Activated naive CD8-positive, alpha-beta T cell (primary cell): ENCODE results near the gene OOSP2.
"Not testable (repeated sequence)": the region's sequence is repeated elsewhere in the genome, so short reads cannot be mapped to it uniquely, and the experiment has no call there.

Experiments
- H3K27ac Mint-ChIP-seq: one replicate; pipeline ENCODE4 v1.8.0; 2021; ENCODE audit warnings: mixed read lengths
- H3K27me3 Mint-ChIP-seq: one replicate; pipeline ENCODE4 v1.8.0; 2021; ENCODE audit warnings: mixed read lengths
- H3K36me3 Mint-ChIP-seq: one replicate; pipeline ENCODE4 v1.8.0; 2021; ENCODE audit warnings: mixed read lengths
- H3K4me1 Mint-ChIP-seq: one replicate; pipeline ENCODE4 v1.8.0; 2021; ENCODE audit warnings: low read depth, mixed read lengths
- H3K4me3 Mint-ChIP-seq: one replicate; pipeline ENCODE4 v1.8.0; 2021; ENCODE audit warnings: mild to moderate bottlenecking, mixed read lengths
- H3K9me3 Mint-ChIP-seq: one replicate; pipeline ENCODE4 v1.8.0; 2021; ENCODE audit warnings: low read depth, mixed read lengths

The OOSP2 gene, protein sequence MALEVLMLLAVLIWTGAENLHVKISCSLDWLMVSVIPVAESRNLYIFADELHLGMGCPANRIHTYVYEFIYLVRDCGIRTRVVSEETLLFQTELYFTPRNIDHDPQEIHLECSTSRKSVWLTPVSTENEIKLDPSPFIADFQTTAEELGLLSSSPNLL

DNA sequence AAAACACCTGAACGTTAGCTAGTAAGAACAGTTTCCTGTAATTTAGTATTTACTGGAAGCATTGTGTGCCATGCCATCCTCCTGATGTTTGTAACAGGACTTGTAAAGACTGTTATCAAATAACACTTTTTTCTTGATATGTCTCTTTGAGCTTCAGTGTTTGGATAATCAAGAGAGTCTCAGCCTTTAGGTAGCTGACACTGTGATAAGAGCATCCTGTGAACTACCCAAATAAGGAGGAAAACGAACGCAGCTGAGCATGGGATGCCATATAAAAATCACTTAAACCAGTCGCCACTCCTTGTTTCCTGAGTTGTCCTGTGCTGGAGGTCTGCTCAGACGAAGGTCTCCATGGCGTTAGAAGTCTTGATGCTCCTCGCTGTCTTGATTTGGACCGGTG lies at the start of gene OOSP2:
TSS of gene OOSP2 (plus strand) at position 301 of the 400 bp plus-strand sequence. CDS start at position 352, 51 bp downstream.
- Mint-ChIP-seq H3K4me1 (no peaks in the 10 kb centered on the region), H3K27me3 (peaks cover 4% of the 10 kb centered on the region)

DNA sequence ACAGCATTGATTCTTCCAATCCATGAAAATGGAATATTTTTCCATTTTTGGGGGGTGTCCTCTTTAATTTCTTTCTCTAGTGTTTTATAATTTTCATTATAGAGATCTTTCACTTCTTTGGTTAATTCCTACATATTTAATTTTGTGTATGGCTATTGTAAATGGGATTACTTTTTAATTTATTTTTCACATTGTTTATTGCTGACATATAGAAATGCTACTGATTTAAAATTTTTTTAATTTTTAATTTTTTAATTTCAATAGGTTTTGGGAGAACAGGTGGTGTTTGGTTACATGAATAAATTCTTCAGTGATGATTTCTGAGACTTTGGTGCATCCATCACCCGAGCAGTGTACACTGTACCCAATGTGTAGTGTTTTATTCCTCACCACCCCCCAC lies 49.8 kb upstream of the OOSP2 start:
- no peaks in the 10 kb centered on the region for H3K36me3 Mint-ChIP-seq
- H3K27ac Mint-ChIP-seq, result no peak overlapping the region
- H3K4me3 Mint-ChIP-seq, result no peak overlapping the region
- H3K27me3 Mint-ChIP-seq, result peaks cover 2% of the 10 kb centered on the region
- H3K4me1 Mint-ChIP-seq, result no peaks in the 10 kb centered on the region
- H3K9me3 Mint-ChIP-seq, result peaks cover 16% of the 10 kb centered on the region

More for the DNA sequence above, at the start of gene OOSP2:
- Mint-ChIP-seq H3K36me3 (no peaks in the 10 kb centered on the region), H3K4me3 (no peak within 1 kb of the TSS), H3K9me3 (no peaks in the 10 kb centered on the region), H3K27ac (no peak within 1 kb of the TSS)

DNA sequence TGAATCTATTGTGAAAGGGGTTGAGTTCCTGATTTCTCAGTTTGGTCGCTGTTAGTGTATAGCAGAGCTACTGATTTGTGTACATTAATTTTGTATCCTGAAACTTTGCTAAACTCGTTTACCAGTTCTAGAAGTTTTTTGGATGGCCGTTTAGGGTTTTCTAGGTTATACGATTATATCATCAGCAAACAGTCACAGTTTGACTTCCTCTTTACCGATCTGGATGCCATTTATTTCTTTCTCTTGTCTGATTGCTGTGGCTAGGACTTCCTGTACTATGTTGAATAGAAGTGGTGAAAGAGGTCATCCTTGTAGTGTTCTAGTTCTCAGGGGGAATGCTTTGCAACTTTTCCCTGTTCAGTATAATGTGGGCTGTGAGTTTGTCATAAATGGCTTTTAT lies 47.8 kb upstream of the OOSP2 start:
- no peak overlapping the region for H3K27ac Mint-ChIP-seq
- no peaks in the 10 kb centered on the region for H3K36me3 Mint-ChIP-seq

DNA sequence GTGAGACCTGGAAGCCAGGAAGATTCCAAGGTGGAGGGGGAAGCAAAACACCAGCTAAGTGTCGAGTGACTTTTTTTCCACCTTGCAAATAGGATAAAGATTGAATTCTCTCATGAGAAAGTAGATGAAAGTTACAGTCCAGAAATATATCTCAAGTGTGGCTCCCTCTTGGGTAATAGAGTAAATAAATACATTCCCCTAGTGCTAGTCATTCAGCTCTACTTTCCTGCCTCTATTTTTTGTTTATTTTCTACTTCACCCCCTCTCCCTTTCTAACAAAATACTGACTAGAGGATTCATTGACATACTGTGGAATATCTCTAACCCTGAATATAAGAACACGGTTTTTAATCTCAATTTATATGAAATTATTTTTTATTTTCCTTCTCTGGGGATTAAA lies 42.4 kb upstream of the OOSP2 start:
- no peaks in the 10 kb centered on the region for H3K36me3 Mint-ChIP-seq

More for the DNA sequence above, 47.8 kb upstream of the OOSP2 start:
- H3K27me3 Mint-ChIP-seq, result peaks cover 2% of the 10 kb centered on the region
- peaks cover 16% of the 10 kb centered on the region for H3K9me3 Mint-ChIP-seq
- H3K4me1 Mint-ChIP-seq, result no peaks in the 10 kb centered on the region
- H3K4me3 Mint-ChIP-seq, result no peak overlapping the region

DNA sequence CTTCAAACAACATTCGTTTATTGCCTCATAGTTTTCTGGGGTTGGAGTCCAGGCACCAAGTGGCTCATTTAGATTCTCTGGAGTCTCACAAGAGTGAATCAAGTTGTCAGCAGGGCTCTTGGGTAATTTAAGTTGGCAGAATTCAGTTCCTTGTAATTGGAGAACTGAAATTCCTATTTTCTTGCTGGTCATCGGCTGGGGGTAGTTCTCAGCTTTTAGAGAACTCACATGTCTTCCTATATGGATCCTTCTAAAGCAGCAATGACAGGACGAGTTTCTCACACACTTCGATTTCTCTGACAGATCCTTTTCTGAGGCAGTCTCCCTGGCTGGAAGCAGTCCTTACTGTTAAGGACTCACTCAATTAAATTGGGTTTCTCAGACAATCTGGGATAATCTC lies 40.5 kb upstream of the OOSP2 start:
- Mint-ChIP-seq H3K27ac (no peak overlapping the region), H3K27me3 (peaks cover 8% of the 10 kb centered on the region), H3K9me3 (no peaks in the 10 kb centered on the region), H3K4me1 (no peaks in the 10 kb centered on the region), H3K36me3 (no peaks in the 10 kb centered on the region), H3K4me3 (no peak overlapping the region)

More for the DNA sequence above, 42.4 kb upstream of the OOSP2 start:
- peaks cover 6% of the 10 kb centered on the region for H3K27me3 Mint-ChIP-seq
- H3K27ac Mint-ChIP-seq, result no peak overlapping the region
- H3K4me1 Mint-ChIP-seq, result no peaks in the 10 kb centered on the region
- H3K9me3 Mint-ChIP-seq, result no peaks in the 10 kb centered on the region
- no peak overlapping the region for H3K4me3 Mint-ChIP-seq

DNA sequence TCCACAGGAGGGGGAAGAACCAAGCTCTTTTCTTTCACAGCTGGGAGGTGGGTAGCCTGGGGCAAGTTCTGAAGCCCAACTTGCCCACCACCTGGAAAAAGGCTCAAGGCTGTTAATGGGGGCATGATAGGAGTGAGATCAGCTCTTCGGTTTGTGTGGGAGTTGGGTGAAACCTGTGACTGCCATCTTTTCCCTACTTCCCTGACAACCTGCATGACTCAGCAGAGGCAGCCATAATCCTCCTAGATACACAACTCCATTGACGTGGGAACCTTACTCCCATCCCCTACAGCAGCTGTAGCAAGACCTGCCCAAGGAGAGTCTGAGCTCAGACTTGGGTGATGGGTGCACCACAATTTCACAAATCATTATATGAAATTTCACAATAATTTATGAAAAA lies 36.5 kb upstream of the OOSP2 start:
- Mint-ChIP-seq H3K27ac (no peak overlapping the region), H3K36me3 (no peaks in the 10 kb centered on the region), H3K4me3 (no peak overlapping the region), H3K4me1 (no peaks in the 10 kb centered on the region), H3K27me3 (peaks cover 7% of the 10 kb centered on the region), H3K9me3 (no peaks in the 10 kb centered on the region)

DNA sequence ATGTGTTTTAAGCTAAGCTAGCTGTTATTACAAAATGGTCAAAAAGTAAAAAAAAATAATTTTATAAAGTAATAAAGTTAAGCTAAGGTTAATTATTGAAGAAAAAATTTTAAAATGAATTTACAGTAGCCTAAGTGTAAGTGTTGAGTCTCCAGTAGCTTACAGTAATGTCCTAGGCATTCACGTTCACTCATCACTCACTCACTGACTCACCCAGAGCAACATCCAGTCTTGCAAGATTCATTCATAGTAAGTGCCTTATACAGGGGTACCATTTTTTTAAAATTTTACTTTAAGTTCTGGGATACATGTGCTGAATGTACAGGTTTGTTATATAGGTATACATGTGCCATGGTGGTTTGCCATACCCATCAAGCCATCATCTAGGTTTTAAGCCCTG lies 34.8 kb upstream of the OOSP2 start:
- no peaks in the 10 kb centered on the region for H3K9me3 Mint-ChIP-seq
- no peaks in the 10 kb centered on the region for H3K36me3 Mint-ChIP-seq
- peaks cover 8% of the 10 kb centered on the region for H3K27me3 Mint-ChIP-seq

DNA sequence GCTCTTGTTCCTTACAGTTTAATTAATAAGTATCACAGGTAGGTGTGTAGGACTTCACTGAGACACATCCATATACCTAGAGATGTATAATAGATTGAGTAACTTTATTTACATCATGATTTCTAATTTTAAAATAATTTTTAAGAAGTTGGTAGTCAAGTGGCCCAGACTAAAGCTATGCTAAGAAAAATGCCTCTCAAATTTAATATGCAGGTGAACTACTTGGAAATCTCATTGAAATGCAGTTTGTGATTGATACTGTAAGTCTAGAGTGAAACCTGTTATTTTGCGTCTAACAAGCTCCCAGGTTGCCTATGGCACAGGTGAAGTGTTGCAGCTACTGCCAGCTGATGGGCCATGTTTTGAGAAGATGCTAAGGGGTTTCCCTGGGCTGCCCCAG lies 23.3 kb upstream of the OOSP2 start, which contains the start of gene OOSP4B:
TSS of gene OOSP4B (plus strand) at position 301 of the 400 bp plus-strand sequence.
- no peaks in the 10 kb centered on the region for H3K9me3 Mint-ChIP-seq
- no peak within 1 kb of the TSS for H3K27ac Mint-ChIP-seq
- no peaks in the 10 kb centered on the region for H3K4me1 Mint-ChIP-seq
- H3K36me3 Mint-ChIP-seq, result no peaks in the 10 kb centered on the region
- peaks cover 9% of the 10 kb centered on the region for H3K27me3 Mint-ChIP-seq
- H3K4me3 Mint-ChIP-seq, result no peak within 1 kb of the TSS

More for the DNA sequence above, 34.8 kb upstream of the OOSP2 start:
- no peak overlapping the region for H3K4me3 Mint-ChIP-seq
- H3K27ac Mint-ChIP-seq, result no peak overlapping the region
- no peaks in the 10 kb centered on the region for H3K4me1 Mint-ChIP-seq

DNA sequence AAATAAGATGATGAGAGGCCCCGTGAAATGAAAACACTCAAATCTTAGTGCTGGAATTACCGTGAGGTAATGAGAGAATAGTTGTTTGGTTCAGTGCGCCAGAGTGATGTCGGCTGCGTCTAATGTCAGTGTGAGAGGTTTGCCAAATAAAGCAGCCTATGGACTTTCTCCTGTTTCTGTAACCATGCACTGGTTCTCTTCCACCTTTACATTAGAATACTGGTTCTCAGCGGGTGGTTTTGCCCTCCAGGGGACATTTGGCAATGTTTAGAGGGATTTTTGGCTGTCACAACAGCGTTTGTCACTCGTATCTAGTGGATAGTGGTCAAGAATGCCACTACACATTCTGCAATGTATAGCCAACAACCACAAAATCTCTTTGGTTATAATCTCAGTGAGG lies 22.2 kb upstream of the OOSP2 start:
- Mint-ChIP-seq H3K4me1 (no peaks in the 10 kb centered on the region), H3K27ac (no peak overlapping the region), H3K9me3 (no peaks in the 10 kb centered on the region), H3K4me3 (no peak overlapping the region), H3K27me3 (peaks cover 8% of the 10 kb centered on the region), H3K36me3 (no peaks in the 10 kb centered on the region)

DNA sequence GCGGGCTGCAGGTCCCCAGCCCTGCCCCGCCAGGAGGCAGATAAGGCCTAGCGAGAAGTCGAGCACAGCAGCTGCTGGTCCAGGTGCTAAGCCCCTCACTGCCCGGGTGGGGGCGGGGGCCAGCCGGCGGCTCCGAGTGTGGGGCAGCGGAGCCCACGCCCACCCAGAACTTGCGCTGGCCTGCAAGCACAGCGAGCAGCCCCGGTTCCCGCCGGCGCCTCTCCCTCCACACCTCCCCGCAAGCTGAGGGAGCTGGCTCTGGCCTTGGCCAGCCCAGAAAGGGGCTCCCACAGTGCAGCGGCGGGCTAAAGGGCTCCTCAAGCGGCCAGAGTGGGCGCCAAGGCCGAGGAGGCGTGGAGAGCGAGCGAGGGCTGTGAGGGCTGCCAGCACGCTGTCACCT lies 19.8 kb upstream of the OOSP2 start:
- not testable (repeated sequence) for H3K9me3 Mint-ChIP-seq, H3K36me3 Mint-ChIP-seq, H3K4me1 Mint-ChIP-seq, H3K27me3 Mint-ChIP-seq, H3K4me3 Mint-ChIP-seq, H3K27ac Mint-ChIP-seq

DNA sequence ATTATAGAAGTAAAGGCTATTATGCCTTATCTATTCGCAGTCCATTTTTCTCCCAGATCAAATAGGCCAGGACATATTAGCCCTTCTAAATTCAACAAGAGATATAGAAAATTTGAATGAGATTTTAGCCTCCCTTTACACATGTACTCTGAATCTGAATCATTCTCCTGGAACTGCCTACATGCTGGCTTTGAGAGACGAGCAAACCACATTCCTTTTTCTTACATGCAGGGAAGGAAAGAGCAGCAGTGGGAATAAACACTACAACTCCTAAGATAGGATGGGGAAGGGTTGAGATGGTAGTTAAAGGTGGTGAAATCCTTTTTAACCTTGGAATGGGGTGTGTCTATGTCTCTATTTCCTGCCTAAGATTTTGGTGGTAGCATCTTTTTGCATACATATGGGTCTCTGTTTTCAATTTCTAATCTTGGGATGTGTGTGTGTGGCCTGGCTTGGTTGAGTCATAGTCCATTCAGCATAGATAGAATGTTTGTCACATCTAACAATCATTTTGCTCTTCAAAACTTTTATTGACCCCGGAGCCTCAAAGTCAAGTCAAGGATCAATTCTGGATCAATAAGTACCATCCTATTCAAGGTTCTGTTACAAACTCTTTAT lies 11.1 kb upstream of the OOSP2 start:
- Mint-ChIP-seq H3K9me3 (no peaks in the 10 kb centered on the region), H3K36me3 (no peaks in the 10 kb centered on the region), H3K4me1 (no peaks in the 10 kb centered on the region), H3K27me3 (peaks cover 5% of the 10 kb centered on the region), H3K4me3 (no peak overlapping the region), H3K27ac (no peak overlapping the region)

DNA sequence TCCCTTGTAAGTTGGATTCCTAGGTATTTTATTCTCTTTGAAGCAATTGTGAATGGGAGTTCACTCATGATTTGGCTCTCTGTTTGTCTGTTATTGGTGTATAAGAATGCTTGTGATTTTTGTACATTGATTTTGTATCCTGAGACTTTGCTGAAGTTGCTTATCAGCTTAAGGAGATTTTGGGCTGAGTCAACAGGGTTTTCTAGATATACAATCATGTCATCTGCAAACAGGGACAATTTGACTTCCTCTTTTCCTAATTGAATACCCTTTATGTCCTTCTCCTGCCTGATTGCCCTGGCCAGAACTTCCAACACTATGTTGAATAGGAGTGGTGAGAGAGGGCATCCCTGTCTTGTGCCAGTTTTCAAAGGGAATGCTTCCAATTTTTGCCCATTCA lies 10.2 kb downstream of the OOSP2 start:
- H3K9me3 Mint-ChIP-seq, H3K27ac Mint-ChIP-seq, H3K27me3 Mint-ChIP-seq, H3K4me1 Mint-ChIP-seq, H3K4me3 Mint-ChIP-seq, H3K36me3 Mint-ChIP-seq: not testable (repeated sequence)

DNA sequence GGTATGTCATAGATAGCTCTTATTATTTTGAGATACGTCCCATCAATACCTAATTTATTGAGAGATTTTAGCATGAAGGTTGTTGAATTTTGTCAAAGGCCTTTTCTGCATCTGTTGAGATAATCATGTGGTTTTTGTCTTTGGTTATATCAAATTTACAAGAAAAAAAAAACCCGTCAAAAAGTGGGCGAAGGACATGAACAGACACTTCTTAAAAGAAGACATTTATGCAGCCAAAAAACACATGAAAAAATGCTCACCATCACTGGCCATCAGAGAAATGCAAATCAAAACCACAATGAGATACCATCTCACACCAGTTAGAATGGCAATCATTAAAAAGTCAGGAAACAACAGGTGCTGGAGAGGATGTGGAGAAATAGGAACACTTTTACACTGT lies 10.6 kb downstream of the OOSP2 start:
- H3K4me3 Mint-ChIP-seq, H3K9me3 Mint-ChIP-seq, H3K4me1 Mint-ChIP-seq, H3K36me3 Mint-ChIP-seq, H3K27ac Mint-ChIP-seq, H3K27me3 Mint-ChIP-seq: not testable (repeated sequence)

DNA sequence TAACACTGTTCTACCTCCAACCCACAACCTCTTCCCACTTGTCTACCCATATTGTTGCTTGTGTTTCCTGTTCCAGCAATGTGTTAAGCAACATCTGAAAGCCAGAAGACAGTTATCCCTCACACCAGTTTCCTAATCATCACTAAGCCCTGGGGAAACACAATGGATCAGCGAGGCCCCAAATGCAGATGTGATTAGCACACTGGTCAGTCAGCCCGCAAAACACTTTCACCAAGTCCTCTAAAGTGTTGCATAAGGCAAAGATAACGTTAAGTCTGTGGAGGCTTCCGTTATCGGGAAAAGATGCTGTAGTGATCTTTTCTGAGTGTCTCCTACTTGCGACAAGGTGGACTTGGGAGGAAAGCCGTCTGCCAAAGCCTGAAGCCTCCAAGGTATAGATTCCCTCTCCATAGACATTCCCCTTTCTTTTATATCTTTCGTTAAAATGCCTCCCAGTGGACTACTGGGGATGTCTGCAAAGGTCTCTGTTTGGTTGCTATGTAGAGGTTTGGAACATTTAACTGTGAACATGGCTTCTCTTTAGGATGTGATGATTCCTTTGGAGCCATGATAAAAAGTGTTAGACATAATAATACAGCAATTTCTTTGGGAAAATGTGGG lies 16.2 kb downstream of the OOSP2 start, which contains the start of gene MS4A3:
TSS of gene MS4A3 (plus strand) at position 317 of the 621 bp plus-strand sequence. CDS start 4,496 bp downstream, outside the sequence.
- H3K27ac Mint-ChIP-seq, result no peak within 1 kb of the TSS
- H3K9me3 Mint-ChIP-seq, result peaks cover 3% of the 10 kb centered on the region
- H3K27me3 Mint-ChIP-seq, result peaks cover 3% of the 10 kb centered on the region
- no peaks in the 10 kb centered on the region for H3K4me1 Mint-ChIP-seq
- H3K36me3 Mint-ChIP-seq, result no peaks in the 10 kb centered on the region
- H3K4me3 Mint-ChIP-seq, result no peak within 1 kb of the TSS

DNA sequence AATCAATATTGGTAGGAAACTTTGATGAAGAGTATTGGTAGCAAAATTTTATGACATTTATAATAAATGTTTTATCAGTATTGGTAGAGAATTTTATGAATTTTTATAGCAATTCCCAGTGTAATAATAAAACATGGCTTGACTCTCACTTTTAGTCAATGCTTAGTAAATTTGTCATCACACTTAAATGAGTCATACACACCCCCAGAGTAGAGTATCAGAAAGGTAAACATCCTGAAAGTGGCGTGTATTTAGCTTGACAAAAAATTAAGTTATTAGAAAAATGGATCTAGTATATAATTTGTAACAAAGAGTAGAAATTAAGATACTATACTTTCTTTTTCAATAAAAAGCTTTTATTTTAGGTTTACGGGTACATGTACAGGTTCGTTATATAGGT lies 18.8 kb downstream of the OOSP2 start:
- H3K27me3 Mint-ChIP-seq, result peaks cover 3% of the 10 kb centered on the region
- no peaks in the 10 kb centered on the region for H3K4me1 Mint-ChIP-seq
- peaks cover 3% of the 10 kb centered on the region for H3K9me3 Mint-ChIP-seq
- H3K27ac Mint-ChIP-seq, result no peak overlapping the region
- no peak overlapping the region for H3K4me3 Mint-ChIP-seq
- no peaks in the 10 kb centered on the region for H3K36me3 Mint-ChIP-seq
